ENCODE data around the gene TMEM52.

Gene TMEM52

GRCh38 chr1:1877865-1878436, 41.1 kb downstream of the TMEM52 start:
- FAIRE-seq = no peak
- no peak for DNase-seq (ENCODE audit: insufficient read length, low spot score)

- no peak for DNase-seq (ENCODE audit: insufficient read length, low spot score)
Measured at GRCh38 chr1:1876335-1876930, 42.6 kb downstream of the TMEM52 start.

GRCh38 chr1:1875932-1876331, 43.1 kb downstream of the TMEM52 start:
- FAIRE-seq (no peak), DNase-seq (ENCODE audit: insufficient read length, low spot score) (no peak)

More at GRCh38 chr1:1876335-1876930, 42.6 kb downstream of the TMEM52 start:
- no peak for FAIRE-seq

- DNase-seq (ENCODE audit: insufficient read length, low spot score) (no peak), FAIRE-seq (no peak)
Measured at GRCh38 chr1:1874901-1875300, 44.2 kb downstream of the TMEM52 start.

GRCh38 chr1:1873186-1873585, 45.9 kb downstream of the TMEM52 start:
- no peak for FAIRE-seq
- DNase-seq (ENCODE audit: insufficient read length, low spot score) = no peak

- FAIRE-seq (no peak), DNase-seq (ENCODE audit: insufficient read length, low spot score) (no peak)
Measured at GRCh38 chr1:1872329-1872994, 46.6 kb downstream of the TMEM52 start.

GRCh38 chr1:1869469-1869868, 49.6 kb downstream of the TMEM52 start:
- DNase-seq (ENCODE audit: insufficient read length, low spot score) = no peak
- FAIRE-seq = no peak
